GM12878 (cell line): Measurements from ENCODE around the gene SIK3. TPM values are rescaled to one million over a fixed set of nuclear protein-coding genes. Genes with fewer than 3 reads are reported as not detected.
A peak's percentile ranks its signal among the peaks of the same experiment; 100 is the strongest.

Experiments
- CBFB ChIP-seq: IDR thresholded peaks from 2 replicates; pipeline ENCODE4 v1.6.1; 2016; ENCODE audit warnings: antibody characterized with exemption, low read depth
- CHD1 ChIP-seq: IDR thresholded peaks from 2 replicates; pipeline ENCODE4 v1.6.1; 2012; ENCODE audit warnings: low read depth, low read length, improper control_type of control experiment
- DPF2 ChIP-seq: fragments of 450-650 bp; IDR thresholded peaks from 2 replicates; pipeline ENCODE4 v1.6.1; 2017; ENCODE audit warnings: mild to moderate bottlenecking
- EZH2 ChIP-seq: IDR thresholded peaks from 2 replicates; pipeline ENCODE4 v1.6.1; 2012; ENCODE audit warnings: low read depth, mild to moderate bottlenecking, control low read depth, inconsistent platforms, low read length, borderline replicate concordance; ENCODE audit not compliant: control insufficient read depth
- FOS ChIP-seq: IDR thresholded peaks from 3 replicates; pipeline ENCODE4 v1.6.1; 2011; ENCODE audit warnings: borderline replicate concordance; ENCODE audit not compliant: insufficient read length; ENCODE audit errors: extremely low read depth
- FOXK2 ChIP-seq: fragments of 450-650 bp; IDR thresholded peaks from 2 replicates; pipeline ENCODE4 v1.6.1; 2017; ENCODE audit warnings: mild to moderate bottlenecking, moderate library complexity
- IKZF1 ChIP-seq: fragments of 450-650 bp; conservative IDR thresholded peaks from 2 replicates; pipeline ENCODE4 v1.6.1; 2017; ENCODE audit warnings: antibody characterized with exemption, mild to moderate bottlenecking
- JUNB ChIP-seq: IDR thresholded peaks from 2 replicates; pipeline ENCODE4 v1.6.1; 2016; ENCODE audit warnings: antibody characterized with exemption, mild to moderate bottlenecking
- LARP7 ChIP-seq: fragments of 450-650 bp; IDR thresholded peaks from 2 replicates; pipeline ENCODE4 v1.6.1; 2017; ENCODE audit warnings: mild to moderate bottlenecking
- MXI1 ChIP-seq: fragments of 150-350 bp; IDR thresholded peaks from 2 replicates; pipeline ENCODE4 v1.6.1; 2011; ENCODE audit warnings: low read depth, mild to moderate bottlenecking, inconsistent platforms, low read length, improper control_type of control experiment
- NFIC ChIP-seq: IDR thresholded peaks from 2 replicates; pipeline ENCODE4 v1.6.1; 2012; ENCODE audit warnings: low read depth, mild to moderate bottlenecking, inconsistent platforms, low read length, moderate library complexity
- NFXL1 ChIP-seq: fragments of 450-650 bp; IDR thresholded peaks from 2 replicates; pipeline ENCODE4 v1.6.1; 2017; ENCODE audit warnings: antibody characterized with exemption, mild to moderate bottlenecking, borderline replicate concordance
- NFYA ChIP-seq: IDR thresholded peaks from 2 replicates; pipeline ENCODE4 v1.6.1; 2011; ENCODE audit warnings: low read depth, mild to moderate bottlenecking, low read length, improper control_type of control experiment, borderline replicate concordance
- PML ChIP-seq: IDR thresholded peaks from 2 replicates; pipeline ENCODE4 v1.6.1; 2012; ENCODE audit warnings: low read length, inconsistent platforms
- RELA ChIP-seq: fragments of 450-650 bp; IDR thresholded peaks from 2 replicates; pipeline ENCODE4 v1.8.0; 2014; ENCODE audit warnings: borderline replicate concordance; ENCODE audit not compliant: partially characterized antibody
- SIX5 ChIP-seq: IDR thresholded peaks from 2 replicates; pipeline ENCODE4 v1.6.1; 2011; ENCODE audit warnings: mild to moderate bottlenecking, low read depth, low read length, moderate library complexity; ENCODE audit not compliant: severe bottlenecking
- TCF7 ChIP-seq: IDR thresholded peaks from 2 replicates; pipeline ENCODE4 v1.6.1; 2014; ENCODE audit warnings: antibody characterized with exemption, borderline replicate concordance
- YBX1 ChIP-seq: fragments of 450-650 bp; IDR thresholded peaks from 2 replicates; pipeline ENCODE4 v1.6.1; 2016; ENCODE audit warnings: antibody characterized with exemption
- ZNF217 ChIP-seq: fragments of 450-650 bp; IDR thresholded peaks from 2 replicates; pipeline ENCODE4 v1.6.1; 2017; ENCODE audit warnings: antibody characterized with exemption, mild to moderate bottlenecking
- ZNF384 ChIP-seq: IDR thresholded peaks from 2 replicates; pipeline ENCODE4 v1.6.1; 2012; ENCODE audit warnings: low read depth, mild to moderate bottlenecking, low read length, improper control_type of control experiment, borderline replicate concordance
- polyA plus RNA-seq, 11 experiments: library from polyadenylated mRNA; depleted of rRNA in 4 of 11; unstranded in 6 of 11; stranded (reverse) in 5 of 11; fragments of >200 nt; fragmentation: Nextera tagmentation in 4 of 11; fragmentation: Illumina TruSeq in 1 of 11; extraction: Ambion mirVana in 4 of 11; extraction: Trizol in 1 of 11; gene quantifications; 1 replicate in 1 of 11; 2 replicates in 10 of 11; pipeline versions ENCODE4 v1.2.1 to v1.2.3, GENCODE V29; 2011 to 2016; ENCODE audit warnings: inconsistent platforms in 2 of 11, missing spikeins in 2 of 11, low read depth in 1 of 11
- total RNA-seq, 4 experiments: library from RNA; depleted of rRNA in 3 of 4; stranded (reverse); fragments of >200 nt in 3 of 4; fragmentation: Illumina TruSeq in 1 of 4; extraction: Trizol in 1 of 4; gene quantifications; 2 replicates each; pipeline versions ENCODE4 v1.2.1 to v1.2.3, GENCODE V29; 2013 to 2021
- TF ChIP-seq, protein P1 (sequence below): IDR thresholded peaks from 2 replicates; pipeline ENCODE4 v1.6.1; 2012; ENCODE audit warnings: mild to moderate bottlenecking, low read depth, low read length
- TF ChIP-seq, protein P2 (sequence below): IDR thresholded peaks from 2 replicates; pipeline ENCODE4 v1.6.1; 2011; ENCODE audit warnings: borderline replicate concordance, low read depth, mild to moderate bottlenecking, moderate library complexity, mixed read lengths, low read length; ENCODE audit not compliant: insufficient read depth; ENCODE audit errors: extremely low read length
- TF ChIP-seq, protein P3 (sequence below): fragments of 450-650 bp; IDR thresholded peaks from 2 replicates; pipeline ENCODE4 v1.6.1; 2017; ENCODE audit warnings: low read depth, mild to moderate bottlenecking, moderate library complexity
- TF ChIP-seq, protein P4 (sequence below): fragments of 450-650 bp; IDR thresholded peaks from 2 replicates; pipeline ENCODE4 v1.6.1; 2017; ENCODE audit warnings: mild to moderate bottlenecking

SIK3 gene
- total and polyA plus RNA-seq, 10 of the 15 experiments (the other 5 are each of a cell fraction or from before 2014, with no cell fraction given) = 2.5 to 31.9 (median 11.1) TPM

DNA sequence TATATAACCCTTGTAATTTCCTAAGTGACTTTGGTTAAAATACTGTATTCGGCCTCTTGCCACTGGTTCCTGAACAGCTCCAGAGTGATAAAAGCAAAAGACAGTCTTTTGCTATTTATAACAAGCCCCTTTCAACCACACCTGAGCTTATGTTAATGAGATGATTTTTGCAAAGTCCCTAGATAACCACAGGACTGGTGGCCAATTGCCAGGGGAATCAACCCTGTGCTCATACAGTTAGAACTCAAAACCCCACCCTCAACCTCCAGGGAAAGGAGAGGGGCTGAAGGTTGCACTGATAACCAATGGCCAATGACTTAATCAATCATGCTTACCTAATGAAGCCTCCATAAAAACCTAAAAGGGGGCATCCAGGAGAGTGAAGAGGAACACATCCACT lies 77.9 kb downstream of the SIK3 start (continued):
- TF ChIP-seq, protein P1, sequence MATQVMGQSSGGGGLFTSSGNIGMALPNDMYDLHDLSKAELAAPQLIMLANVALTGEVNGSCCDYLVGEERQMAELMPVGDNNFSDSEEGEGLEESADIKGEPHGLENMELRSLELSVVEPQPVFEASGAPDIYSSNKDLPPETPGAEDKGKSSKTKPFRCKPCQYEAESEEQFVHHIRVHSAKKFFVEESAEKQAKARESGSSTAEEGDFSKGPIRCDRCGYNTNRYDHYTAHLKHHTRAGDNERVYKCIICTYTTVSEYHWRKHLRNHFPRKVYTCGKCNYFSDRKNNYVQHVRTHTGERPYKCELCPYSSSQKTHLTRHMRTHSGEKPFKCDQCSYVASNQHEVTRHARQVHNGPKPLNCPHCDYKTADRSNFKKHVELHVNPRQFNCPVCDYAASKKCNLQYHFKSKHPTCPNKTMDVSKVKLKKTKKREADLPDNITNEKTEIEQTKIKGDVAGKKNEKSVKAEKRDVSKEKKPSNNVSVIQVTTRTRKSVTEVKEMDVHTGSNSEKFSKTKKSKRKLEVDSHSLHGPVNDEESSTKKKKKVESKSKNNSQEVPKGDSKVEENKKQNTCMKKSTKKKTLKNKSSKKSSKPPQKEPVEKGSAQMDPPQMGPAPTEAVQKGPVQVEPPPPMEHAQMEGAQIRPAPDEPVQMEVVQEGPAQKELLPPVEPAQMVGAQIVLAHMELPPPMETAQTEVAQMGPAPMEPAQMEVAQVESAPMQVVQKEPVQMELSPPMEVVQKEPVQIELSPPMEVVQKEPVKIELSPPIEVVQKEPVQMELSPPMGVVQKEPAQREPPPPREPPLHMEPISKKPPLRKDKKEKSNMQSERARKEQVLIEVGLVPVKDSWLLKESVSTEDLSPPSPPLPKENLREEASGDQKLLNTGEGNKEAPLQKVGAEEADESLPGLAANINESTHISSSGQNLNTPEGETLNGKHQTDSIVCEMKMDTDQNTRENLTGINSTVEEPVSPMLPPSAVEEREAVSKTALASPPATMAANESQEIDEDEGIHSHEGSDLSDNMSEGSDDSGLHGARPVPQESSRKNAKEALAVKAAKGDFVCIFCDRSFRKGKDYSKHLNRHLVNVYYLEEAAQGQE = no peak
- no peak for TF ChIP-seq DPF2
- TF ChIP-seq NFIC = peak; percentile 60
- TF ChIP-seq, protein P2, sequence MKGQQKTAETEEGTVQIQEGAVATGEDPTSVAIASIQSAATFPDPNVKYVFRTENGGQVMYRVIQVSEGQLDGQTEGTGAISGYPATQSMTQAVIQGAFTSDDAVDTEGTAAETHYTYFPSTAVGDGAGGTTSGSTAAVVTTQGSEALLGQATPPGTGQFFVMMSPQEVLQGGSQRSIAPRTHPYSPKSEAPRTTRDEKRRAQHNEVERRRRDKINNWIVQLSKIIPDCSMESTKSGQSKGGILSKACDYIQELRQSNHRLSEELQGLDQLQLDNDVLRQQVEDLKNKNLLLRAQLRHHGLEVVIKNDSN = no peak
- TF ChIP-seq MXI1 = no peak
- TF ChIP-seq FOXK2 = no peak
- peak; percentile 17; the same call in 1 of the 2 replicates for TF ChIP-seq IKZF1
- no peak for TF ChIP-seq FOS
- no peak for TF ChIP-seq TCF7
- TF ChIP-seq ZNF384 = no peak
- TF ChIP-seq PML = no peak
- TF ChIP-seq, protein P3, sequence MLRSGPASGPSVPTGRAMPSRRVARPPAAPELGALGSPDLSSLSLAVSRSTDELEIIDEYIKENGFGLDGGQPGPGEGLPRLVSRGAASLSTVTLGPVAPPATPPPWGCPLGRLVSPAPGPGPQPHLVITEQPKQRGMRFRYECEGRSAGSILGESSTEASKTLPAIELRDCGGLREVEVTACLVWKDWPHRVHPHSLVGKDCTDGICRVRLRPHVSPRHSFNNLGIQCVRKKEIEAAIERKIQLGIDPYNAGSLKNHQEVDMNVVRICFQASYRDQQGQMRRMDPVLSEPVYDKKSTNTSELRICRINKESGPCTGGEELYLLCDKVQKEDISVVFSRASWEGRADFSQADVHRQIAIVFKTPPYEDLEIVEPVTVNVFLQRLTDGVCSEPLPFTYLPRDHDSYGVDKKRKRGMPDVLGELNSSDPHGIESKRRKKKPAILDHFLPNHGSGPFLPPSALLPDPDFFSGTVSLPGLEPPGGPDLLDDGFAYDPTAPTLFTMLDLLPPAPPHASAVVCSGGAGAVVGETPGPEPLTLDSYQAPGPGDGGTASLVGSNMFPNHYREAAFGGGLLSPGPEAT = no peak
- TF ChIP-seq ZNF217 = no peak
- no peak for TF ChIP-seq YBX1
- TF ChIP-seq JUNB = no peak
- TF ChIP-seq, protein P4, sequence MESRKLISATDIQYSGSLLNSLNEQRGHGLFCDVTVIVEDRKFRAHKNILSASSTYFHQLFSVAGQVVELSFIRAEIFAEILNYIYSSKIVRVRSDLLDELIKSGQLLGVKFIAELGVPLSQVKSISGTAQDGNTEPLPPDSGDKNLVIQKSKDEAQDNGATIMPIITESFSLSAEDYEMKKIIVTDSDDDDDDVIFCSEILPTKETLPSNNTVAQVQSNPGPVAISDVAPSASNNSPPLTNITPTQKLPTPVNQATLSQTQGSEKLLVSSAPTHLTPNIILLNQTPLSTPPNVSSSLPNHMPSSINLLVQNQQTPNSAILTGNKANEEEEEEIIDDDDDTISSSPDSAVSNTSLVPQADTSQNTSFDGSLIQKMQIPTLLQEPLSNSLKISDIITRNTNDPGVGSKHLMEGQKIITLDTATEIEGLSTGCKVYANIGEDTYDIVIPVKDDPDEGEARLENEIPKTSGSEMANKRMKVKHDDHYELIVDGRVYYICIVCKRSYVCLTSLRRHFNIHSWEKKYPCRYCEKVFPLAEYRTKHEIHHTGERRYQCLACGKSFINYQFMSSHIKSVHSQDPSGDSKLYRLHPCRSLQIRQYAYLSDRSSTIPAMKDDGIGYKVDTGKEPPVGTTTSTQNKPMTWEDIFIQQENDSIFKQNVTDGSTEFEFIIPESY = no peak
- no peak for TF ChIP-seq EZH2
- TF ChIP-seq NFXL1 = no peak
- no peak for TF ChIP-seq NFYA
- TF ChIP-seq CHD1 = no peak
- no peak for TF ChIP-seq SIX5
- TF ChIP-seq LARP7 = no peak
- TF ChIP-seq CBFB = peak; percentile 16; the same call in 1 of the 2 replicates
- no peak for TF ChIP-seq RELA
